Ascending aorta (tissue), 2 donors: ENCODE results near the gene FMN2. TPM values are rescaled to one million over a fixed set of nuclear protein-coding genes. Genes with fewer than 3 reads are reported as not detected.

Source experiments
- DNase-seq, 2 donors: peaks; one replicate each; pipeline ENCODE4 v3.0.0-alpha.2; 2019; ENCODE audit warnings: low spot score in 2 of 2
- H3K27ac ChIP-seq, 2 donors: fragments of 200-600 bp; sonication (generic); one replicate each; pipeline ENCODE4 v1.5.1; 2016 to 2017; ENCODE audit warnings: mild to moderate bottlenecking in 1 of 2
- H3K27me3 ChIP-seq: fragments of 200-600 bp; sonication (generic); one replicate; pipeline ENCODE4 v1.5.1; 2017
- H3K36me3 ChIP-seq, 2 donors: fragments of 200-600 bp; sonication (generic); one replicate each; pipeline ENCODE4 v1.5.1; 2016
- H3K4me1 ChIP-seq, 2 donors: fragments of 200-600 bp; sonication (generic); one replicate each; pipeline ENCODE4 v1.5.1; 2016 to 2017; ENCODE audit warnings: mild to moderate bottlenecking in 1 of 2
- H3K4me3 ChIP-seq, 2 donors: fragments of 200-600 bp; sonication (generic); one replicate each; pipeline ENCODE4 v1.5.1; 2016 to 2017; ENCODE audit warnings: mild to moderate bottlenecking in 1 of 2
- H3K9me3 ChIP-seq, 2 donors: fragments of 200-600 bp; sonication (generic); one replicate each; pipeline ENCODE4 v1.5.1; 2016
- intact Hi-C: fragments of 100-400 bp; cut with DNase I; formaldehyde crosslinking; loops from one replicate; pipeline ENCODE4 v1.15.1; 2023
- total RNA-seq: library from RNA; depleted of rRNA; stranded (reverse); fragments of >200 nt; gene quantifications from one replicate; pipeline ENCODE4 v1.1.0, GENCODE V29; 2016
- TF ChIP-seq, protein P1 (sequence below), 3 experiments: fragments of 200-600 bp in 2 of 3; fragments of 450-650 bp in 1 of 3; sonication (generic) in 2 of 3; IDR thresholded peaks; one replicate each; pipeline ENCODE4 v1.5.1; 2016 to 2019; ENCODE audit warnings: antibody characterized with exemption in 3 of 3, mild to moderate bottlenecking in 1 of 3, moderate library complexity in 1 of 3

Gene FMN2
- total RNA-seq, 1 donor from 2014 or later: not detected

DNA sequence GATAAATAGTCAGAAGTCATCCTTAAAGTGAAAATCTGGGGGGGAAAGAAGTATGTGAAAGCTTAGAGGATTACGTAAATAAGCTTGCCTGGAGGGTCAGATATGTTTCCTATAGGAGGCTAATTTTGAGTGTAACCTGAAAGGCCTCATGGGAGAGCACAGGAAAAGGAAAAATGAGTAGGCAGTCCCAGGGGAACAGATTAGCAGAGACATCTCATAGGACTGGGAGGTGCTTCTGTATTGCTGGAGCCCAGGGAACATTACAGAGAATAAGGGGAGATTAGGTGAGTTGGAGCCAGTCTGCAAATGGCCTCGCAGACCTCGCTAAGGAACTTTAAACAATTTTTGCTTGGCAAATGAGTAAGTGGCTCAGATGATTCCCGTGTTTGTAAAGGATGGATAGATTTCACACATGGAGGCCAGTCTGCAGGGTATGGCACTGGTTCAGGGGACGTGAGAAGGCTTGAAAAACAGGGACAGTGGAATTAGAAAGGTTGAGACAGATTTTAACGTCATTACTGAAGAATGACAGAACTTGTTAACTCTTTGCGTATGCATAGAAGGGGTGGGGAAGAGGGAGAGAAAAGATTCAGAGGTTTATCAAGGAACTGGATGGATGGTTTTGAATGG lies 371.2 kb downstream of the FMN2 start:
- H3K9me3 ChIP-seq: no peaks in the 10 kb centered on the region
- DNase-seq: no peak
- no peaks in the 10 kb centered on the region for H3K4me1 ChIP-seq
- H3K27ac ChIP-seq: no peak overlapping the region
- TF ChIP-seq, protein P1, sequence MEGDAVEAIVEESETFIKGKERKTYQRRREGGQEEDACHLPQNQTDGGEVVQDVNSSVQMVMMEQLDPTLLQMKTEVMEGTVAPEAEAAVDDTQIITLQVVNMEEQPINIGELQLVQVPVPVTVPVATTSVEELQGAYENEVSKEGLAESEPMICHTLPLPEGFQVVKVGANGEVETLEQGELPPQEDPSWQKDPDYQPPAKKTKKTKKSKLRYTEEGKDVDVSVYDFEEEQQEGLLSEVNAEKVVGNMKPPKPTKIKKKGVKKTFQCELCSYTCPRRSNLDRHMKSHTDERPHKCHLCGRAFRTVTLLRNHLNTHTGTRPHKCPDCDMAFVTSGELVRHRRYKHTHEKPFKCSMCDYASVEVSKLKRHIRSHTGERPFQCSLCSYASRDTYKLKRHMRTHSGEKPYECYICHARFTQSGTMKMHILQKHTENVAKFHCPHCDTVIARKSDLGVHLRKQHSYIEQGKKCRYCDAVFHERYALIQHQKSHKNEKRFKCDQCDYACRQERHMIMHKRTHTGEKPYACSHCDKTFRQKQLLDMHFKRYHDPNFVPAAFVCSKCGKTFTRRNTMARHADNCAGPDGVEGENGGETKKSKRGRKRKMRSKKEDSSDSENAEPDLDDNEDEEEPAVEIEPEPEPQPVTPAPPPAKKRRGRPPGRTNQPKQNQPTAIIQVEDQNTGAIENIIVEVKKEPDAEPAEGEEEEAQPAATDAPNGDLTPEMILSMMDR (IDR thresholded peaks at IDR 0.05): no peak
- no peaks in the 10 kb centered on the region for H3K36me3 ChIP-seq
- H3K4me3 ChIP-seq: no peak overlapping the region
- no peaks in the 10 kb centered on the region for H3K27me3 ChIP-seq
- intact Hi-C loops: no loop called here

DNA sequence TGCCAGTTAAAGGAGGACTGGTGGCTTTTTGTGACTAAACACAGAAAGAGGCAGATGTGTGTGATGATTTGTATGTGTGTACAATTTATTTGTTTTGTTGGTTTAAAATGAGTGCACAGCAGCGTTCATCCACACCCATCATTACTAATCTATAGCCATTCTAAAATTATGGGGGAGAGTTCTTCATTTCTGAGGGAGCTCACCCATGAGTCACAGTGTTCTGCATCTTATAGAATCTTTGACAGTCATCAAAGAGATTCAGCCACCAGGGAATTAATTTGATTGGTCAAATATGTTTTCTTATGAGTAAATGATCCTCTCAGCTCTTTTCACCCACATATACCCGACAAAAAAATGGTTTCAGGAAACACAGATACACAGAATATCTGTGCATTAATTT lies 372.4 kb downstream of the FMN2 start:
- Histone ChIP-seq H3K27ac (no peak overlapping the region), H3K9me3 (no peaks in the 10 kb centered on the region), H3K36me3 (no peaks in the 10 kb centered on the region), H3K4me1 (no peaks in the 10 kb centered on the region), H3K4me3 (no peak overlapping the region), H3K27me3 (no peaks in the 10 kb centered on the region)
- DNase-seq: no peak
- TF ChIP-seq, protein P1 (IDR thresholded peaks at IDR 0.05): no peak
- intact Hi-C loops: no loop called here

GRCh38 chr1:240465531-240465940 lies 373.9 kb downstream of the FMN2 start:
- H3K9me3 ChIP-seq: no peaks in the 10 kb centered on the region
- DNase-seq: no peak
- TF ChIP-seq, protein P1 (IDR thresholded peaks at IDR 0.05): no peak
- H3K27ac ChIP-seq: no peak overlapping the region
- no peaks in the 10 kb centered on the region for H3K4me1 ChIP-seq
- intact Hi-C loops: no loop called here
- H3K27me3 ChIP-seq: no peaks in the 10 kb centered on the region
- H3K4me3 ChIP-seq: no peak overlapping the region
- H3K36me3 ChIP-seq: no peaks in the 10 kb centered on the region

GRCh38 chr1:240466509-240466908 lies 374.8 kb downstream of the FMN2 start:
- Histone ChIP-seq H3K27ac (no peak overlapping the region), H3K27me3 (no peaks in the 10 kb centered on the region), H3K9me3 (no peaks in the 10 kb centered on the region), H3K4me1 (no peaks in the 10 kb centered on the region), H3K36me3 (no peaks in the 10 kb centered on the region), H3K4me3 (no peak overlapping the region)
- DNase-seq: no peak
- TF ChIP-seq, protein P1 (IDR thresholded peaks at IDR 0.05): no peak
- intact Hi-C loops: no loop called here

DNA sequence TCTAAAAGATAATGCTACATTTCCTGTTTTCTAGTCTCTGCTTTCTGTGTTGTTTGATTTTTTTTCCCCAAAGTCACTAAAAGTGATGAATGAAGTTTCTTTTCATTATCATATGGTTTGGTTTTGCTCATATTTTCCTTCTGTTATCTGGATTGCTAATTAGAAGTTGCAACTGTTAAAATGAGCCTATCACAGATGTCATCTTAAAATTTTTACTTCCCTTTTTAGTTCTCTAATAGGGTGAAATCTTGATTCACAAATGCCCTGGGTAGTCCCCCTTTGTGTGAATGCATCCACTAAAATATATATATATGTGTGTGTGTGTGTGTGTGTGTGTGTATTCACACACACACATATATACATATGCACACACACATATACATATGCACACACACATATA lies 376.2 kb downstream of the FMN2 start:
- intact Hi-C loops: no loop called here
- Histone ChIP-seq H3K27me3 (no peaks in the 10 kb centered on the region), H3K4me3 (no peak overlapping the region), H3K36me3 (no peaks in the 10 kb centered on the region), H3K4me1 (no peaks in the 10 kb centered on the region), H3K27ac (no peak overlapping the region), H3K9me3 (no peaks in the 10 kb centered on the region)
- DNase-seq: no peak
- TF ChIP-seq, protein P1 (IDR thresholded peaks at IDR 0.05): no peak

GRCh38 chr1:240468656-240469055 lies 377.0 kb downstream of the FMN2 start:
- no peaks in the 10 kb centered on the region for H3K9me3 ChIP-seq
- no peaks in the 10 kb centered on the region for H3K4me1 ChIP-seq
- DNase-seq: no peak
- H3K27me3 ChIP-seq: no peaks in the 10 kb centered on the region
- H3K27ac ChIP-seq: no peak overlapping the region
- no peak overlapping the region for H3K4me3 ChIP-seq
- TF ChIP-seq, protein P1 (IDR thresholded peaks at IDR 0.05): no peak
- intact Hi-C loops: no loop called here
- H3K36me3 ChIP-seq: no peaks in the 10 kb centered on the region
